UCSD-AML1 (cell line): Measurements from ENCODE around the gene INSRR.

Experiments used
- DNase-seq: peaks from one replicate; lab custom pipeline; 2025; ENCODE audit not compliant: unreplicated experiment; lab: John Stamatoyannopoulos, UW

INSRR gene

GRCh38 chr1:156894711-156895454 lies 36.0 kb upstream of the INSRR start:
- DNase-seq, result peak; percentile 54

GRCh38 chr1:156894001-156894400 lies 35.1 kb upstream of the INSRR start:
- peak; percentile 34 for DNase-seq

- DNase-seq, result peak; percentile 63
Measured at GRCh38 chr1:156893048-156893953, 34.4 kb upstream of the INSRR start, which contains the start of gene PEAR1. Gene PEAR1, plus strand, starts transcription at chr1:156893718. Its CDS starts 10,209 bp downstream, at chr1:156903927.

- peak; percentile 93 for DNase-seq
Measured at GRCh38 chr1:156892190-156893047, 33.5 kb upstream of the INSRR start.

- DNase-seq, result peak; percentile 81
Measured at GRCh38 chr1:156889802-156890580, 31.1 kb upstream of the INSRR start.

- no peak for DNase-seq
Measured at GRCh38 chr1:156887734-156888133, 28.8 kb upstream of the INSRR start.

- DNase-seq, result no peak
Measured at GRCh38 chr1:156887317-156887716, 28.4 kb upstream of the INSRR start.

GRCh38 chr1:156886583-156887281 lies 27.8 kb upstream of the INSRR start:
- DNase-seq, result peak; percentile 25

GRCh38 chr1:156885880-156886355 lies 27.0 kb upstream of the INSRR start:
- DNase-seq, result no peak

- no peak for DNase-seq
Measured at GRCh38 chr1:156885314-156885713, 26.4 kb upstream of the INSRR start.

GRCh38 chr1:156884560-156885184 lies 25.8 kb upstream of the INSRR start:
- no peak for DNase-seq

GRCh38 chr1:156883919-156884318 lies 25.0 kb upstream of the INSRR start:
- no peak for DNase-seq

- DNase-seq, result no peak
Measured at GRCh38 chr1:156882543-156882942, 23.6 kb upstream of the INSRR start.

- no peak for DNase-seq
Measured at GRCh38 chr1:156881663-156882062, 22.7 kb upstream of the INSRR start.

- DNase-seq, result no peak
Measured at GRCh38 chr1:156881101-156881500, 22.2 kb upstream of the INSRR start.

GRCh38 chr1:156880473-156880872 lies 21.6 kb upstream of the INSRR start:
- DNase-seq, result no peak

GRCh38 chr1:156879876-156880275 lies 21.0 kb upstream of the INSRR start:
- DNase-seq, result no peak

- DNase-seq, result no peak
Measured at GRCh38 chr1:156877433-156878170, 18.7 kb upstream of the INSRR start.
